ENCODE results near the gene ABCG5.

The ABCG5 gene

DNA sequence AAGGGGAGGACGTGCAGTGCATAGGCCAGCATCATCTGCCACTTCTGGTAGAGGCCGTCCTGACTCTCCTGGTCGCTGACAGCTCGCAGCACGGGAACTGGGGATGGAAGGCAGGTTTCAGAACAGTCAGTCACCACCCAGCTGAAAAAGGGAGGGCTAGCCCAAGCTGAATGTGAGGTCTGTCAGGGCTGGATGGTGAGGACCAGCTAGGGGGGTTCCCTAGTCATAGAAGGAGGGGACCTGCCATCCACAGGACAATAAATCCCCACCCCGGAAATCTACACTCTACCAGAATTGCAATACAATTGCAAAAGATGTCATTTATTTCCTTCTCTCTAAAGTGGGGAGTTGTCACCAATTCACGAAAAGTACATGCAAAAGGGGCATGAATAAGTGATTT, 15.8 kb downstream of the ABCG5 start:
- no peak for TF ChIP-seq POLR2AphosphoS5 (IDR thresholded peaks at IDR 0.05; ENCODE audit: low read depth)
- no peak for TF ChIP-seq GABPA (IDR thresholded peaks at IDR 0.05; ENCODE audit: low read depth)
- TF ChIP-seq, protein P1, sequence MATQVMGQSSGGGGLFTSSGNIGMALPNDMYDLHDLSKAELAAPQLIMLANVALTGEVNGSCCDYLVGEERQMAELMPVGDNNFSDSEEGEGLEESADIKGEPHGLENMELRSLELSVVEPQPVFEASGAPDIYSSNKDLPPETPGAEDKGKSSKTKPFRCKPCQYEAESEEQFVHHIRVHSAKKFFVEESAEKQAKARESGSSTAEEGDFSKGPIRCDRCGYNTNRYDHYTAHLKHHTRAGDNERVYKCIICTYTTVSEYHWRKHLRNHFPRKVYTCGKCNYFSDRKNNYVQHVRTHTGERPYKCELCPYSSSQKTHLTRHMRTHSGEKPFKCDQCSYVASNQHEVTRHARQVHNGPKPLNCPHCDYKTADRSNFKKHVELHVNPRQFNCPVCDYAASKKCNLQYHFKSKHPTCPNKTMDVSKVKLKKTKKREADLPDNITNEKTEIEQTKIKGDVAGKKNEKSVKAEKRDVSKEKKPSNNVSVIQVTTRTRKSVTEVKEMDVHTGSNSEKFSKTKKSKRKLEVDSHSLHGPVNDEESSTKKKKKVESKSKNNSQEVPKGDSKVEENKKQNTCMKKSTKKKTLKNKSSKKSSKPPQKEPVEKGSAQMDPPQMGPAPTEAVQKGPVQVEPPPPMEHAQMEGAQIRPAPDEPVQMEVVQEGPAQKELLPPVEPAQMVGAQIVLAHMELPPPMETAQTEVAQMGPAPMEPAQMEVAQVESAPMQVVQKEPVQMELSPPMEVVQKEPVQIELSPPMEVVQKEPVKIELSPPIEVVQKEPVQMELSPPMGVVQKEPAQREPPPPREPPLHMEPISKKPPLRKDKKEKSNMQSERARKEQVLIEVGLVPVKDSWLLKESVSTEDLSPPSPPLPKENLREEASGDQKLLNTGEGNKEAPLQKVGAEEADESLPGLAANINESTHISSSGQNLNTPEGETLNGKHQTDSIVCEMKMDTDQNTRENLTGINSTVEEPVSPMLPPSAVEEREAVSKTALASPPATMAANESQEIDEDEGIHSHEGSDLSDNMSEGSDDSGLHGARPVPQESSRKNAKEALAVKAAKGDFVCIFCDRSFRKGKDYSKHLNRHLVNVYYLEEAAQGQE (IDR thresholded peaks at IDR 0.05; ENCODE audit: insufficient replicate concordance, low read depth) = no peak
- no peak for TF ChIP-seq SPI1 (IDR thresholded peaks at IDR 0.05; ENCODE audit: borderline replicate concordance, low read depth)
- TF ChIP-seq, protein P2, sequence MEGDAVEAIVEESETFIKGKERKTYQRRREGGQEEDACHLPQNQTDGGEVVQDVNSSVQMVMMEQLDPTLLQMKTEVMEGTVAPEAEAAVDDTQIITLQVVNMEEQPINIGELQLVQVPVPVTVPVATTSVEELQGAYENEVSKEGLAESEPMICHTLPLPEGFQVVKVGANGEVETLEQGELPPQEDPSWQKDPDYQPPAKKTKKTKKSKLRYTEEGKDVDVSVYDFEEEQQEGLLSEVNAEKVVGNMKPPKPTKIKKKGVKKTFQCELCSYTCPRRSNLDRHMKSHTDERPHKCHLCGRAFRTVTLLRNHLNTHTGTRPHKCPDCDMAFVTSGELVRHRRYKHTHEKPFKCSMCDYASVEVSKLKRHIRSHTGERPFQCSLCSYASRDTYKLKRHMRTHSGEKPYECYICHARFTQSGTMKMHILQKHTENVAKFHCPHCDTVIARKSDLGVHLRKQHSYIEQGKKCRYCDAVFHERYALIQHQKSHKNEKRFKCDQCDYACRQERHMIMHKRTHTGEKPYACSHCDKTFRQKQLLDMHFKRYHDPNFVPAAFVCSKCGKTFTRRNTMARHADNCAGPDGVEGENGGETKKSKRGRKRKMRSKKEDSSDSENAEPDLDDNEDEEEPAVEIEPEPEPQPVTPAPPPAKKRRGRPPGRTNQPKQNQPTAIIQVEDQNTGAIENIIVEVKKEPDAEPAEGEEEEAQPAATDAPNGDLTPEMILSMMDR (IDR thresholded peaks at IDR 0.05; ENCODE audit: insufficient read depth, low read length) = no peak
- Histone ChIP-seq H3K27ac (replicated peaks) (no peak overlapping the region), H3K27me3 (ENCODE audit: insufficient read depth, poor library complexity, severe bottlenecking) (no peaks in the 10 kb centered on the region), H3K4me3 (replicated peaks; ENCODE audit: insufficient read depth, low read length) (no peak overlapping the region)
- DNase-seq (ENCODE audit: low read depth in 1 of 2, low spot score in 1 of 2) = no peak

DNA sequence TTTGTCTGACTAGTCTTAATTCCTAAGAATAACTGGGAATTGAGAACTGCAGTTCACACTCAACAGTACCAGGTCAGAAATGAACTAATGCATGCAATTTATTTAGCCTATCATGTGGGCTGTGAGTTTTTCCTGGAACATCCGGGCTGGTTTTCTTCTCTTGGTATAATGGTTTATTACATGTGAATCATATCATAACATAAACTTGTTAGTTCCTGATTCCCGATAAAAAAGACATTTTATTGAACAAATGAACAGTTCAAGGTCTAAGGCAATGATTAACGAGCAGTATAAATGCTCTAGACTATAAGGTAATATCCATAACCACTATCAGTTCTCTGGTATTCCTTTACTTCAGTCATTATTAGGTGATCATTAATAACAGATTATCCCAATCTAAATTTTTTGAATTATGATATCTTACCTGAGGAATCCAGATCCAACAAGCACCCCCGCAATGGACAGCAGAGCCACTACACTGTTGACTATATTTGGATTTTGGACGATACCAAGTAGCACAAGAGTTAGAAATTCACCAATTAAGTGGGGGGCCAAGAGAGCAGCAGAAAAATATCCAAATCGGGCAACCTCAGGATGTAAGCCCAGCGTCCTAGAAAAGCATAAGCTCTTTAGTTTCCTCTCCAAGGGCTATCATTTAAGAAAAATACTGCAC, 19.0 kb downstream of the ABCG5 start:
- Histone ChIP-seq H3K4me3 (replicated peaks; ENCODE audit: insufficient read depth, low read length) (no peak overlapping the region), H3K27me3 (ENCODE audit: insufficient read depth, poor library complexity, severe bottlenecking) (no peaks in the 10 kb centered on the region), H3K27ac (replicated peaks) (no peak overlapping the region)
- TF ChIP-seq, protein P1 (IDR thresholded peaks at IDR 0.05; ENCODE audit: insufficient replicate concordance, low read depth) = no peak
- TF ChIP-seq SPI1 (IDR thresholded peaks at IDR 0.05; ENCODE audit: borderline replicate concordance, low read depth) (no peak), GABPA (IDR thresholded peaks at IDR 0.05; ENCODE audit: low read depth) (no peak), POLR2AphosphoS5 (IDR thresholded peaks at IDR 0.05; ENCODE audit: low read depth) (no peak)
- TF ChIP-seq, protein P2 (IDR thresholded peaks at IDR 0.05; ENCODE audit: insufficient read depth, low read length) = no peak
- DNase-seq (ENCODE audit: low read depth in 1 of 2, low spot score in 1 of 2) = no peak

DNA sequence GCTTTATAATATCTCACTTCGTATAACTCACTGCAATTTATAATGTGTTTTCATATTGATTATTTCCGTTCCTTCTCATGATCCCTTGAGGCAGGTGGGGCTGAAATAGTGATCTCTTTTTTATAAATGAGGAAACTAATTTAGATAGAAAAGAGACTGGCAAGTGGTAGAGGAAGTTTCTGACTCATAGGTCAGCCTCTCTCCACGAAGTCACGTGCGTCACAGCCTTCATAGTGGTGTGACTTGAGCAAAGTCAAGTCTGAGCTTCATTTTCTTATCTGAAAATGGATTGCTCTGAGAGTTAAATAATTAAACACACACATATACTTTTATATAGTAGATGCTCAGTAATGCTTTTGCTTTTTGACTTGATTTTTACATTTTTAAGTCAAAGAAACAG, 19.9 kb downstream of the ABCG5 start:
- no peaks in the 10 kb centered on the region for H3K27me3 ChIP-seq (ENCODE audit: insufficient read depth, poor library complexity, severe bottlenecking)
- peak; percentile 11 to 68 for DNase-seq (ENCODE audit: low read depth in 1 of 2, low spot score in 1 of 2)
- TF ChIP-seq, protein P1 (IDR thresholded peaks at IDR 0.05; ENCODE audit: insufficient replicate concordance, low read depth) = no peak
- TF ChIP-seq POLR2AphosphoS5 (IDR thresholded peaks at IDR 0.05; ENCODE audit: low read depth) = no peak
- TF ChIP-seq SPI1 (IDR thresholded peaks at IDR 0.05; ENCODE audit: borderline replicate concordance, low read depth) = no peak
- TF ChIP-seq GABPA (IDR thresholded peaks at IDR 0.05; ENCODE audit: low read depth) = no peak
- TF ChIP-seq, protein P2 (IDR thresholded peaks at IDR 0.05; ENCODE audit: insufficient read depth, low read length) = no peak
- no peak overlapping the region for H3K4me3 ChIP-seq (replicated peaks; ENCODE audit: insufficient read depth, low read length)
- H3K27ac ChIP-seq (replicated peaks) = no peak overlapping the region

Measured in HL-60 (cell line).